ENCODE results near the gene SPI1. TPM values are rescaled to one million over a fixed set of nuclear protein-coding genes. Genes with fewer than 3 reads are reported as not detected.

Gene SPI1
- total RNA-seq, 1 donor from 2014 or later: not detected

- H3K4me2 ChIP-seq: no peak overlapping the region
- H3K27ac Mint-ChIP-seq: no peak overlapping the region
- H4K20me1 ChIP-seq (ENCODE audit: low read depth): no peaks in the 10 kb centered on the region
- H3K4me1 Mint-ChIP-seq: peaks cover 11% of the 10 kb centered on the region
- peaks cover 25% of the 10 kb centered on the region for H3K4me1 ChIP-seq
- H3K36me3 ChIP-seq: no peaks in the 10 kb centered on the region
- no peak for TF ChIP-seq EZH2phosphoT487 (IDR thresholded peaks at IDR 0.05)
- TF ChIP-seq CTCF (IDR thresholded peaks at IDR 0.05): no peak
- no peak for TF ChIP-seq EZH2 (IDR thresholded peaks at IDR 0.05)
- H3K4me3 Mint-ChIP-seq: no peak overlapping the region
- H2AFZ ChIP-seq (replicated peaks): no peak overlapping the region
- H3K27me3 ChIP-seq: no peaks in the 10 kb centered on the region
- no peak for DNase-seq (ENCODE audit: low spot score)
- H3K9ac ChIP-seq: no peak overlapping the region
- H3F3A ChIP-seq (ENCODE audit: low read depth): peaks cover 30% of the 10 kb centered on the region
- no peaks in the 10 kb centered on the region for H3K36me3 Mint-ChIP-seq
- no peak overlapping the region for H3K27ac ChIP-seq
- H3K27me3 Mint-ChIP-seq (ENCODE audit: insufficient read depth, low read depth): peaks cover 3% of the 10 kb centered on the region
- no peaks in the 10 kb centered on the region for H3K79me2 ChIP-seq (ENCODE audit: low read depth)
- H3K9me3 Mint-ChIP-seq: no peaks in the 10 kb centered on the region
- no peak overlapping the region for H3K4me3 ChIP-seq
- H3K9me3 ChIP-seq (ENCODE audit: low read depth): no peaks in the 10 kb centered on the region
Measured at GRCh38 chr11:47348131-47348802, 30.1 kb downstream of the SPI1 start.

- H2AFZ ChIP-seq (replicated peaks): no peak overlapping the region
- no peak overlapping the region for H3K9ac ChIP-seq
- H3K4me2 ChIP-seq: no peak overlapping the region
- H3K9me3 ChIP-seq (ENCODE audit: low read depth): no peaks in the 10 kb centered on the region
- Mint-ChIP-seq H3K4me3 (no peak overlapping the region), H3K36me3 (no peaks in the 10 kb centered on the region), H3K27me3 (ENCODE audit: insufficient read depth, low read depth) (peaks cover 3% of the 10 kb centered on the region), H3K27ac (no peak overlapping the region), H3K9me3 (no peaks in the 10 kb centered on the region), H3K4me1 (peaks cover 11% of the 10 kb centered on the region)
- no peak overlapping the region for H3K27ac ChIP-seq
- no peak for TF ChIP-seq EZH2phosphoT487 (IDR thresholded peaks at IDR 0.05)
- TF ChIP-seq EZH2 (IDR thresholded peaks at IDR 0.05): no peak
- no peak for TF ChIP-seq CTCF (IDR thresholded peaks at IDR 0.05)
- H3K27me3 ChIP-seq: no peaks in the 10 kb centered on the region
- DNase-seq (ENCODE audit: low spot score): no peak
- no peaks in the 10 kb centered on the region for H3K79me2 ChIP-seq (ENCODE audit: low read depth)
- H3F3A ChIP-seq (ENCODE audit: low read depth): peaks cover 30% of the 10 kb centered on the region
- no peak overlapping the region for H3K4me3 ChIP-seq
- no peaks in the 10 kb centered on the region for H4K20me1 ChIP-seq (ENCODE audit: low read depth)
- H3K36me3 ChIP-seq: no peaks in the 10 kb centered on the region
- peaks cover 25% of the 10 kb centered on the region for H3K4me1 ChIP-seq
Measured at GRCh38 chr11:47347137-47347536, 31.2 kb downstream of the SPI1 start.

- no peak overlapping the region for H3K4me3 ChIP-seq
- no peak overlapping the region for H3K4me3 Mint-ChIP-seq
- DNase-seq (ENCODE audit: low spot score): no peak
- H3K27me3 Mint-ChIP-seq (ENCODE audit: insufficient read depth, low read depth): peaks cover 3% of the 10 kb centered on the region
- no peak overlapping the region for H3K27ac Mint-ChIP-seq
- peaks cover 25% of the 10 kb centered on the region for H3K4me1 ChIP-seq
- no peaks in the 10 kb centered on the region for H3K36me3 ChIP-seq
- H3K27ac ChIP-seq: peak overlapping the region; percentile 67
- no peaks in the 10 kb centered on the region for H3K79me2 ChIP-seq (ENCODE audit: low read depth)
- H3K4me1 Mint-ChIP-seq: peaks cover 15% of the 10 kb centered on the region
- peaks cover 30% of the 10 kb centered on the region for H3F3A ChIP-seq (ENCODE audit: low read depth)
- no peaks in the 10 kb centered on the region for H3K27me3 ChIP-seq
- H3K9ac ChIP-seq: no peak overlapping the region
- no peak overlapping the region for H2AFZ ChIP-seq (replicated peaks)
- TF ChIP-seq EZH2 (IDR thresholded peaks at IDR 0.05) (no peak), EZH2phosphoT487 (IDR thresholded peaks at IDR 0.05) (no peak), CTCF (IDR thresholded peaks at IDR 0.05) (no peak)
- no peaks in the 10 kb centered on the region for H3K9me3 ChIP-seq (ENCODE audit: low read depth)
- H3K9me3 Mint-ChIP-seq: no peaks in the 10 kb centered on the region
- H3K36me3 Mint-ChIP-seq: no peaks in the 10 kb centered on the region
- no peaks in the 10 kb centered on the region for H4K20me1 ChIP-seq (ENCODE audit: low read depth)
- peak overlapping the region; percentile 64 for H3K4me2 ChIP-seq
Measured at GRCh38 chr11:47345890-47346563, 32.3 kb downstream of the SPI1 start.

Data from neural progenitor cell (in vitro differentiated cells).